ENCODE measurements around the gene MITF.

- TF ChIP-seq CTCF (IDR thresholded peaks at IDR 0.05) (no peak), EZH2 (IDR thresholded peaks at IDR 0.05; ENCODE audit: borderline replicate concordance, insufficient read depth, low read depth, low read length, poor library complexity, severe bottlenecking) (no peak)
Observed at GRCh38 chr3:69725994-69726571, 13.2 kb upstream of the MITF start.
